Activated T-helper 1 cell treated with anti-CD3 and anti-CD28 coated beads, Interleukin-12 subunit alpha, Interleukin-12 subunit beta, Interleukin-2, Interleukin-4 antibody, amounts not matched to agents 30 ng/mL and 10 ng/mL and 1 ng/mL, durations not matched to agents 14 hours and 24 hours and 36 hours (primary cell): ENCODE results near the gene FADS3. TPM values are rescaled to one million over a fixed set of nuclear protein-coding genes. Genes with fewer than 3 reads are reported as not detected.

Source experiments
- DNase-seq: peaks from one replicate; pipeline ENCODE4 v3.0.0; 2021; ENCODE audit warnings: low spot score
- H3K27ac Mint-ChIP-seq: one replicate; pipeline ENCODE4 v1.8.0; 2021; ENCODE audit warnings: mild to moderate bottlenecking, mixed read lengths
- H3K27me3 Mint-ChIP-seq: one replicate; pipeline ENCODE4 v1.8.0; 2022; ENCODE audit warnings: mild to moderate bottlenecking, moderate library complexity, mixed read lengths; ENCODE audit not compliant: insufficient read depth
- H3K36me3 Mint-ChIP-seq: one replicate; pipeline ENCODE4 v1.8.0; 2021; ENCODE audit warnings: low read depth, mixed read lengths
- H3K4me1 Mint-ChIP-seq: one replicate; pipeline ENCODE4 v1.8.0; 2021; ENCODE audit warnings: low read depth, mixed read lengths
- H3K4me3 Mint-ChIP-seq: one replicate; pipeline ENCODE4 v1.8.0; 2021; ENCODE audit warnings: mild to moderate bottlenecking, moderate library complexity, mixed read lengths
- H3K9me3 Mint-ChIP-seq: one replicate; pipeline ENCODE4 v1.8.0; 2021; ENCODE audit warnings: mixed read lengths
- intact Hi-C: fragments of 100-400 bp; cut with micrococcal nuclease; formaldehyde crosslinking; loops from one replicate; pipeline ENCODE4 v1.15.1; 2024
- total RNA-seq: library from RNA; stranded (reverse); gene quantifications from 2 replicates; pipeline ENCODE4 v1.2.3, GENCODE V29; 2022

Gene FADS3
- total RNA-seq, 1 donor from 2014 or later: 14.2 TPM

DNA sequence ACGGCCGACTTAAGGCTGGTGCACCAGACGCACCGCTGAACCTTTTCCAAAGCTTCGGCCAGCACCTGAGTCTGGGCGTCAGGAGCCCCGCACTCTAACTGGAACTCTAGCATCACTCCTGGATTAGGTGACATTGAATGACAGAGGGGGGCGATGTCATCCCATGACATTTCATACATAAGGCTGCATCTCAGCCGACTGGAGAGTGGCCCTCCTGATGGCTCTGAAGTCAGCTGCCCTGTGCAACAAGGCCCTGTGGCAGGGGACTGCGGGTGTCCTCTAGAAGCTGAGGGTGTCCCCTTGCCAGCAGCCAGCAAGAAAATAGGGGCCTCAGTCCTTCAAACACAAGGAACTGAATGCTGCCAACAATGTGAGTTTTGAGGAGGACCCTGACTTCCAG lies 10.1 kb upstream of the FADS3 start:
- H3K27me3 Mint-ChIP-seq: peaks cover 4% of the 10 kb centered on the region
- no peak for DNase-seq

DNA sequence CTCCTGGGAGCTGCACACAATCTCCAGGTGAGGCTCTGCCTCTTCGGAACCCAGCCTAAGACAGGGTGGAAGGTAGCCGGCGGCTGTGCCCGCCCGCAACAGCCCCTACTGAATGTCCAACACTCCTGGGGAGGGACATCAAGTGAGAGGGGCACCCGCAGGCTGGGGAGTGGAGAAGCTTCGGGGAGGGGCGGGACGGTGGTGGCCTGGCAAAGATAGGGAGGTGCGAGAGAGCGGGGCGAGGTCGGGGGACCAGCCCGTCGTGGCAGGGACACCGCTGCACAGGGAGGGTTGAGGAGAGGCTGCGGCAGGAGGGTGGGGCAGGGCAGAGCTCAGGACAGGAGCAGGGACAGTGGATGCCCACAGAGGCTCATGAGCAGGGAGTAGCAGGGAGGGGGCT lies 8.9 kb upstream of the FADS3 start:
- Mint-ChIP-seq H3K27me3 (peaks cover 4% of the 10 kb centered on the region), H3K36me3 (no peaks in the 10 kb centered on the region), H3K9me3 (no peaks in the 10 kb centered on the region), H3K4me3 (no peak overlapping the region), H3K27ac (no peak overlapping the region), H3K4me1 (peaks cover 5% of the 10 kb centered on the region)
- no peak for DNase-seq
- intact Hi-C loops: no loop called here

More for the DNA sequence above, 10.1 kb upstream of the FADS3 start:
- Mint-ChIP-seq H3K27ac (no peak overlapping the region), H3K4me3 (no peak overlapping the region), H3K36me3 (no peaks in the 10 kb centered on the region), H3K4me1 (peaks cover 5% of the 10 kb centered on the region), H3K9me3 (no peaks in the 10 kb centered on the region)
- intact Hi-C loops: no loop called here

DNA sequence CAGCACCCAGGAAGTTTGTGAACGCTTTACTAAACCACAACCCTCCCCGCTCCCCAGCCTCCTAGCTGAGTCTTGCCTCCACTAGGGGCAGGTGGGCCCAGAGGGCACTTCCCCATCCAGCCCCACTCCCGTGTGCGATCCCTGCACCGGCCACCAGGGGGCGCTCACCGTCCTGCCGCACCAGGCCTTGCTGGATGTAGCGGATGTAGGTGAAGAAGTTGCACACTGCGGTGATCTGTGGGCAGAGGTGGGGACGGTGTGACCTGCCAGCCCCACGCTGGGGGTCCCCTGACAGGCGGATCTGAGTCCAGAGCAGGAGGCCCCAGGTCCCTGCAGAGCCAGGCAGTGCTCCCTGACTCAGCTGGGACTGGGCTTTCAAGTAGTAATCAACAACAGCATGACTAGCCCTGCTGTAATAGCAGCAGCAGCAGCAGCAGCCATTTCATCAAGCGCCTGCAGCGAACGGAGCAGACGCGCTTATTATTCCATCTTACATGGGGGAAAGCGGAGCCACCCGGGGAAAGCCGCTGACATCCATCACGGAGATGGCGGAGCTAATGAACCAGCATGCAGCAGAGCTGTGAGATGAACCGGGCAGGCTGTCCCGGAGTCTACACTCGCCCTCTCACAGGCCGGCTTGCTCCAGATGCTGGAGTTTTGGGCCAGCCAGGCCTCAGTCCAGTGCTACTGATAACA lies 7.9 kb upstream of the FADS3 start:
- Mint-ChIP-seq H3K9me3 (no peaks in the 10 kb centered on the region), H3K27me3 (peaks cover 4% of the 10 kb centered on the region), H3K36me3 (no peaks in the 10 kb centered on the region), H3K4me1 (peaks cover 5% of the 10 kb centered on the region), H3K4me3 (no peak overlapping the region), H3K27ac (no peak overlapping the region)
- peak; percentile 86 for DNase-seq
- intact Hi-C loops: loop anchor here (1.0 kb wide), 6 partner anchors 28 to 213 kb away; no protein-coding TSS in a partner anchor

DNA sequence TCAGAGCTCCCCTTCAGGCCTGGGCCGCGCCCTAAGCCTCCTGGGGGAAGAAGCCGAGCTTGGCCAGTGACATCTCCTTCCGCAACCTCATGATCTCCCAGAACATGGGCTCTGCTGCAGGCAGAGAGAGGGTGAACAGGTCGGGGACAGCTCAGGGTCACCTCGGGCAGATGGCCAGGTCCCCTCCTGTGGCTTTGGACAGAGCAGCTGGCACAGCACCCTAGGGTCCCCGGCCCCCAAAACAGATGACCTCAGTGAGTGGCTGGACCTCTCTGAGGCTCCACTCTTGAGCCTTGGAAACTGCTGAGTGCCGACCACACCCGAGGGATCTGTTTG lies 6.9 kb upstream of the FADS3 start:
- peaks cover 5% of the 10 kb centered on the region for H3K4me1 Mint-ChIP-seq
- no peaks in the 10 kb centered on the region for H3K27me3 Mint-ChIP-seq
- no peak overlapping the region for H3K4me3 Mint-ChIP-seq
- no peaks in the 10 kb centered on the region for H3K9me3 Mint-ChIP-seq
- no peak overlapping the region for H3K27ac Mint-ChIP-seq
- DNase-seq: no peak
- H3K36me3 Mint-ChIP-seq: no peaks in the 10 kb centered on the region
- intact Hi-C loops: no loop called here

DNA sequence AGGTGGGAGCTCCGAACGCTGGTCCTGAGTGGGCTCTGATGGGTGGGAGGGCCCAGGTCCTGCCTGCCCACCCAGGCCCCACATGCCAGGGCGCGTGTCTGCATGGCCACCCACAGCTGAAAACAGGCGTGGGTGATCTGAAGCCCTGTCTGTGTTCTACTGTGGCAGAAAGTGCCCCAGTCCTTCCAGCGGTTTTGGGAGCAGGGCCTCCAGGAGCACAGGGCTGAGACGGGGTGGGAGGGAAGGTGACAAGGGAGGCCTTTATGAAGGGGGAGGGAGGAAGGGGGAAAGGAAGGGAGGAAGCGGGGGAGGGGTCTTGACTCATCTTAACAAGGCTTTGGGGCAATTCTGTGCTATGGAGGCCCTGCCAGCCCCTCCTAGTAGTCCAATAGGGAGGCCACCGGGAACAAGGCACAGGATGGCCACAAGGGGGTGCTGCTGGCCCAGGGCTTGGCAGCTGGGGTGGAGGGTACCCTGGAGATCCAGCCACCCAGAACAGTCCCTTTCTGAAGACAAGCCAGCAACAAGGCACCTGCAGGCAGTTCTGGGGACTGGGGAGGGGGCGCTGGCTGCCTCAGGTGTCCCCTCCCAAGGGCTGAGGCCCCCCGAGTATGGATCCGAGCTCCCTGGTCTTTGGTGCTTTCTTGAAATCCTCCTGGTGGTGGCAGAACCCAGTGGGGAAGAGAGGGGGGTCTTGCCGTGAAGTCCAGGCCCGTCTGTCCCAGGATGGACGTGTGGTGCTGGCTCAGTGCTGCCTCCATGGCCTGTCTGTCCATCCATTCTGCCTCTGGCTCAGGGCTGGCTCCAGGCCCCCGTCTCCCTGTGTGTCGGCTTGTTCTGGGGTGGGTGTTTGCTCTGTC lies 6.3 kb upstream of the FADS3 start:
- Mint-ChIP-seq H3K27me3 (peaks cover under 1% of the 10 kb centered on the region), H3K4me1 (peaks cover 5% of the 10 kb centered on the region), H3K4me3 (no peak overlapping the region), H3K9me3 (no peaks in the 10 kb centered on the region), H3K36me3 (no peaks in the 10 kb centered on the region), H3K27ac (no peak overlapping the region)
- DNase-seq: peak; percentile 61
- intact Hi-C loops: no loop called here

DNA sequence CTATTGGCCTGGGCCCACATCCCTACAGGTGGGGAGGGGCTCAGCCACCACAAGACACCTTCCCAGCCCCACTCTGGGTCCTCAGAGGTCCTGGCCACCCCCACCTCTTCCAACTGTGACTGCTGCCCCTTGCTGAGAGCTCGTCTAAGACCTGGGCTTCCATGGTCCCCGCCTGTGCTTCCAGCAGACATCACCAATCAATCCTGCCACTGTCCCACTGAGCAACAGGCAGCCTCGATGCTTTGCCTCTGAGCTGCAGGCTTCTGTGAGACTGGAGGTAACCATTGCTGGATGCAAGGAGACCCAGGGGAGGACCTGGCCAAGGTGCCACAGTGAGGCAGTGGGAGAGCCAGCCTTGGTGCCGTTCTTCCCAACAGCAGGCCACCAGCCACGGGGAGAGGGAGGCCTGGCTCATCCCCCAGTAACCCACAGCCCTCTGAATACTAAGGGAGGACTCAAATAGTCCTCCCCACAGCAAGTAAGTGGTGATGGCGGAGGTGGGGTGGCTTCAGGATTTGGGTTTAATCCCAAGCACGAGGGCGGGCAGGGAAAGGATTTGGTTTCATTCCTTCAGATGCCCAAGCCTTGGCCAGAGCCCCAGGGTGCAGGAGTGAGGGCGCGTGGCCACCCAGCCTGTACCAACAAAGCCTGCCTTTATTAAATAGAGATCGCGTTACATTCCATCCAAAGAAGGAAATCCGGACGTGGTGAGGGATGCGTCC lies 5.5 kb upstream of the FADS3 start:
- DNase-seq: no peak
- H3K27me3 Mint-ChIP-seq: peaks cover 6% of the 10 kb centered on the region
- H3K4me3 Mint-ChIP-seq: no peak overlapping the region
- no peaks in the 10 kb centered on the region for H3K9me3 Mint-ChIP-seq
- intact Hi-C loops: no loop called here
- no peaks in the 10 kb centered on the region for H3K36me3 Mint-ChIP-seq
- H3K4me1 Mint-ChIP-seq: peaks cover 5% of the 10 kb centered on the region
- no peak overlapping the region for H3K27ac Mint-ChIP-seq

DNA sequence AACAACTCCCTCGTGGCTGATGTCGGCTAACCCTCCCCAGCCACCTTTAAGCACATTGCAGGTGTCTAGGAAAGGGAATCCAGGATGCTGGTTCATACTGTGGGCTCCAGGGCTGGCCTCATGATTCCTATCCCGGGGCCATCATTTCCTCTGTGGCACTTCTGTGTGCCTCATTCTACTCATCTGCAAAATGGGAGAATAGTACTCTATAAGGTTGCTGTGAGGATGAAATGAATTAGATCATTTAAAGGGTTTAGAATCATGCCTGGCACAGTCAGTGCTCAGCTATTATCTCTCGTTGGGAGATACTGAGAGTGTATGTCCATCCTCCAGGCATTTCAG lies 4.3 kb upstream of the FADS3 start:
- Mint-ChIP-seq H3K27ac (no peak overlapping the region), H3K36me3 (no peaks in the 10 kb centered on the region), H3K4me1 (peaks cover 7% of the 10 kb centered on the region)

DNA sequence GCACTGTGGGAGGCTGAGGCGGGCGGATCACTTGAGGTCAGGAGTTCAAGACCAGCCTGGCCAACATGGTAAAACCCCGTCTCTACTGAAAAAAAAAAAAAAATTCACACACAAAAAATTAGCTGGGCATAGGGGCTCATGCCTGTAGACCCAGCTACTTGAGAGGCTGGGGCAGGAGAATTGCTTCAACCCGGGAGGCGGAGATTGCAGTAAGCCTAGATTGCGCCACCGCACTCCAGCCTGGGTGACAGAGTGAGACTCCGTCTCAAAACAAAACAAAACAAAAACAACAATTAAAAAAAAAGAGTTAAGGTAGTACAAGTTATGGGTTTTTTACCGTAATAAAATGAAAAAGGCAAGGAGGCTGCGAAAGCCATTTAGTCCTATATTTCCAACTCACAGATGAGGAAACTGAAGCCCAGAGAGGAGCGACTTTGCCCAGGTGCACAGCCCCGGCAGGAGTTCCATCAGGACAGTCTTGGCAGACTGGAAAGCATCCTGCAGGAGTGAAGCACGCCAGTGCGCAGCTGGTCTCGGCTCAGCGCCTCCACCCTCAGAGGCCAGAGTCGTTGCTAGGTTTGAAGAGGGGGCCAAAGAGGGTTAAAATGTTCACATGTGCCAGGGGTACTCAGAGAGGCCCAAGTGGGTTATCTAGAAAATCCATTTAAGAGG lies 3.8 kb upstream of the FADS3 start:
- Mint-ChIP-seq H3K36me3 (no peaks in the 10 kb centered on the region), H3K9me3 (no peaks in the 10 kb centered on the region), H3K27me3 (peaks cover 6% of the 10 kb centered on the region), H3K4me3 (no peak overlapping the region), H3K27ac (no peak overlapping the region), H3K4me1 (peaks cover 8% of the 10 kb centered on the region)
- no peak for DNase-seq
- intact Hi-C loops: no loop called here

More for the DNA sequence above, 4.3 kb upstream of the FADS3 start:
- no peak for DNase-seq
- Mint-ChIP-seq H3K9me3 (no peaks in the 10 kb centered on the region), H3K27me3 (peaks cover 6% of the 10 kb centered on the region), H3K4me3 (no peak overlapping the region)
- intact Hi-C loops: no loop called here

DNA sequence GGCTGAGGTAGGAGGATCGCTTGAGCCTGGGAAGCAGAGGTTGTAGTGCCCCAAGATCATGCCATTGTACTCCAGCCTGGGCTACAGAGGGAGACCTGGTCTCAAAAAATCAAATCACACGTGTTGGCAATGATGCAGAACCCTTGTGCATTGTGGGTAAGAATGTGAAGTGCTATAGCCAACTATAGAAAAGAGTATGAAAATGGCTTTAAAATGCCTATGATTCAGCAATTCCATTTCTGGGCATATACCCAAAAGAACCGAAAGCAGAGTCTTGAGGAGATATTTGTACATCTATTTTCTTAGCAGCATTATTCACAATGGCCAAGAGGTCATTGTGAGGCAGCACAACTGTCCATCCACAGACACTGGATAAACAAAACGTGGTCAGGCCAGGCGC lies 2.6 kb upstream of the FADS3 start:
- H3K4me1 Mint-ChIP-seq: peaks cover 3% of the 10 kb centered on the region
- DNase-seq: no peak
- H3K27me3 Mint-ChIP-seq: peaks cover 6% of the 10 kb centered on the region
- H3K9me3 Mint-ChIP-seq: no peaks in the 10 kb centered on the region
- H3K27ac Mint-ChIP-seq: no peak overlapping the region
- intact Hi-C loops: no loop called here
- no peak overlapping the region for H3K4me3 Mint-ChIP-seq
- H3K36me3 Mint-ChIP-seq: no peaks in the 10 kb centered on the region

DNA sequence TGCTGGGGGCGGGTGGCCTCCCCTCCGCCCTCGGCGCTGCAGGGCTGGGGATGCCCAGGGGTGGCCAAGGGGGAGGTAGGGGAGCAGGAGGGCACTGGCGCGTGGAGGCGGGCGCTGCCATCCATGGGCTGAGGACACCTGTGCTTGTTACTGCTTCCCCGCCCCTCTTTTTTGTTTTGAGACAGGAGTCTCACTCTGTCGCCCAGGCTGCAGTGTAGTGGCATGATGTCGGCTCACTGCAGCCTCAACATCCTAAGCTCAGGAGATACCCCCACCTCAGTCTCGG lies 683 bp upstream of the FADS3 start:
- peaks cover 6% of the 10 kb centered on the region for H3K27me3 Mint-ChIP-seq
- peaks cover 3% of the 10 kb centered on the region for H3K4me1 Mint-ChIP-seq
- intact Hi-C loops: no loop called here

DNA sequence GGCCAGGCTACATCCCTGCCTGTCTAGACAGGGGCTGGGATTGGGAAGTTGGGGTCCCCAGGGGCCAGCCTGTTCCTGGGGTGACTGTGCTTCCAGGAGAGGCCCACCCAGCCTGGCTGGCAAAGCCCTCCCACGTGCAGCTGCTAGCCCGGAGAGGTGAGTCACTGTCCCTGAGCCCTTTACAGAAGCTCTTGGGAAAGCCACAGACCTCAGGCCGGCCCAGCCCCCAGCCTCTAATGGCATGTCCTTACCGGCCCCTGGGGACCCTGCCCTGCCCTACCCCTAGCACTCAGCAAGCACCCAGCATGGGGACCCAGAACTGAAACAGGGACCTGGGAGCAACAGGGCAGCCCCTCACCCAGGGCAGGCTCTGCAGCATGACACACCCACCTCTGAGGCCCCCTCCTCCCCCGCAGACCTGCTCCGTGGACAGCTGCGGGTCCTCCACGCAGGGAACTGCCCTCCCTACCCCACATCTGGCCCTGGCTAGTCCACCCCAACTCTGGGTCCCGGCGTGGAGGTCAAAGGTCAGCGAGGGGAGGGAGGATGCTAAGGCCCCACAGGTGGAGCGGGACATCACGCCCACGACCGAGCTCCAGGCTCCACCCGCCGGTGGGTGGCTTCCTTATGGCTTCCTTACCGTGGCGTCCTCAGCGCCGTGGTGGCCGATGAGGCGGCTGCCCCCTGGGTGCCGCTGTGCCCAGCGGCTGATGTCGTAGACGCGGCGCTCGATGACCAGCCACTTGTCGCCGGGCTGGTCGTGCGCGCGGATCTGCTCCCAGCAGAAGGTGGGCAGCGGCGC lies 615 bp downstream of the FADS3 start:
- peak; percentile 32 for DNase-seq
- Mint-ChIP-seq H3K36me3 (no peaks in the 10 kb centered on the region), H3K9me3 (no peaks in the 10 kb centered on the region), H3K4me3 (peak overlapping the region; percentile 88), H3K27ac (no peak overlapping the region), H3K4me1 (peaks cover 3% of the 10 kb centered on the region), H3K27me3 (peaks cover 6% of the 10 kb centered on the region)
- intact Hi-C loops: loop anchor here (2.0 kb wide), 4 partner anchors 64 to 232 kb away; partner anchors contain the start of genes FEN1, FTH1 and TMEM258

More for the DNA sequence above, 683 bp upstream of the FADS3 start:
- Mint-ChIP-seq H3K27ac (peak overlapping the region; percentile 29), H3K9me3 (no peaks in the 10 kb centered on the region), H3K36me3 (no peaks in the 10 kb centered on the region), H3K4me3 (peak overlapping the region; percentile 73)
- DNase-seq: no peak

DNA sequence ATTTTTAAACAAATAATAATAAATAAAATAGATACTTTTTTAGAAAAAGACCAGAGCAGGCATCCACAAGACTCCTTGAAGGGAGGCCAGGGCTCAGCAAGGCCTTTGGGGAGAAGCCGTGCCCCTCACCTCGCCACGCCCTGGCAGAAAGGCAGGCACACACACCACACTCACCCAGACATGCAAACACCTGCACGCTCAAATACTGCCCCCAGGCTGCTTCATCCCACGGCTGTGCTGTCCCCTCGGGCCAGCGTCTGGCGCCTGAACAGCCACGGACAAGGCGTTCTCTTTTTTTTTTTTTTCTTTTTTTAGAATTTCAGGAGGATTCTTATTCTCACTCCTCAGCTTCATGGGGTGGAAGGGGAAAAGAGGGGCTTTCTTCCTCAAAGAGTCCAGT lies 1.5 kb downstream of the FADS3 start:
- Mint-ChIP-seq H3K4me1 (peaks cover 3% of the 10 kb centered on the region), H3K27me3 (peaks cover 8% of the 10 kb centered on the region), H3K36me3 (no peaks in the 10 kb centered on the region), H3K27ac (no peak overlapping the region), H3K9me3 (no peaks in the 10 kb centered on the region), H3K4me3 (peak overlapping the region; percentile 88)
- no peak for DNase-seq
- intact Hi-C loops: loop anchor here (2.0 kb wide), 4 partner anchors 63 to 233 kb away; partner anchors contain the start of genes FEN1, FTH1 and TMEM258
